NCI-H510A (cell line): ENCODE data around the gene PPEF1.
"Not testable (repeated sequence)": the region's sequence is repeated elsewhere in the genome, so short reads cannot be mapped to it uniquely, and the experiment has no call there.

Experiments
- DNase-seq: peaks from one replicate; lab custom pipeline; 2025; lab: John Stamatoyannopoulos, UW

PPEF1 gene

DNA sequence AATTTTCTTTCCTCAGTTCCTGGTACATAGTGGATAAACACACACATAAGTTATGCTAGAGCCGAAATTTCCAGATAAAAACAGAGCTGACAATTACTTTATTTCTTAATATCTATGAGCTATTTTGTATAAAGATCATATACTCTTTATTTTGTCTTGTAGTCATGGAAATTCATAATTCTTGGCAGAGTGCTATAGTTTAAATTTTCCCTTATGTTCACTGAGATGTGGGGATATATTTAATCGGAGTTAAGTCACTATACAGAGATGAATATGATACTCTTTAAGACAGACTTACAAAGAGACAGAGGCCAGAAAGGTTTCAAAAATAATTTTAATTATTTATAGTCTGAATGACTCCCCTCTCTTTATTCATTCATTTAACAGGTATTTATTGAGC lies 89.7 kb downstream of the PPEF1 start:
- DNase-seq = no peak

GRCh38 chrX:18799911-18800310 lies 92.5 kb downstream of the PPEF1 start:
- DNase-seq = no peak

GRCh38 chrX:18809641-18810040 lies 102.2 kb downstream of the PPEF1 start:
- no peak for DNase-seq

- no peak for DNase-seq
Observed at GRCh38 chrX:18810416-18810815, 103.0 kb downstream of the PPEF1 start.

GRCh38 chrX:18825375-18825774 lies 117.9 kb downstream of the PPEF1 start:
- DNase-seq = no peak

- DNase-seq = no peak
Observed at GRCh38 chrX:18828832-18829404, 121.5 kb downstream of the PPEF1 start.

GRCh38 chrX:18833071-18833731 lies 125.8 kb downstream of the PPEF1 start:
- peak; percentile 5 for DNase-seq

- DNase-seq = not testable (repeated sequence)
Observed at GRCh38 chrX:18847901-18848300, 140.5 kb downstream of the PPEF1 start.

DNA sequence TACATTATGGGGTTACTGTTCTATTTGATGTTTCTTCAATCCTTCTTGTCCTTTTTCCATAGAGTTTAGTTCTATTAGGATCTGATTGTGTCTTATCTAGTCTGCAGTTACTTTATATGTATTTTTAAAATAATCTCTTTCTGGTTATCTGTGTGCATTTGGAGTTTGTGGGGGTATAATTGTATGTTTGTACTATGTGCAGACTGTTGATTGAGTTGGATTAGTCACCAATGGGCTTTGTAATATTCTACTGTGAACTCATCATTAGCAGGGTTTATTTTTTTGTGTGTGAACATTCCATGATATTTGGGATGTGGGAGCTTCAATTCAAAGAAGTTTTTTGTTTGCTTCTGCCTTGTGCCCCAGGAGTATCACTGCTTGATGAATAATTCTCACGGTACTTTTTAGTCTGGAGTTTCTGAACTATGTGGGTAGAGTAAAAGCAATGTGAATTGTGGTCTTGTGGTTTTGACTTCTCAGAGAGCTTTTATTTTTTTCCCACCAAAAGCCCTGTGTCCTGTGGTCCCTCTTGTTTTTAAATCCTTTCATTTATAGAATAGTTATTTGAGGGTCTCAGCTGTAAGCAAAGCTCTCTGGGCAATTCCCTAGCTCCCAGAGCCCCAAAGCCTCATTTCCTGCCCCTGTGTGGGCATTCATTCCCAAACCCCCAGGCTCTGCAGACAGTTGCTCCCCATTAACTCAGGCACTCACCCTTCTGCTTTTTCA lies 148.6 kb downstream of the PPEF1 start:
- DNase-seq = no peak

DNA sequence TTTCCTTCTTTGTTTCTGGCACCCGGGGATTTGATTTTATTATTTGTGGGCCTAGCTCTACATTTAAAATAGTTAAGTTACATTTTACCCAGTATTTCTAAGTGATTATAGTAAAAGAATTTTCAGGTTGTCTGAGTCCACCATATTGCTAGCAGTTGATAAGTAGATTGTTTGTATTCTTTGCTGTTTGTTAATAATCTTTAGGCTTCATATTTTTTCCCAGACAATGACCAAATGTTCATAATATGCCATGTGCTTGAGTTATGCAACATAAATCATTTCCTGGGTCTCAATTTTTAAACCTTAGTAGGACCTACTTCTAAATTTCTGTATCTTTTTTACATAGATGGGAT lies 149.2 kb downstream of the PPEF1 start:
- DNase-seq = no peak

GRCh38 chrX:18861511-18861910 lies 154.1 kb downstream of the PPEF1 start:
- DNase-seq = no peak

DNA sequence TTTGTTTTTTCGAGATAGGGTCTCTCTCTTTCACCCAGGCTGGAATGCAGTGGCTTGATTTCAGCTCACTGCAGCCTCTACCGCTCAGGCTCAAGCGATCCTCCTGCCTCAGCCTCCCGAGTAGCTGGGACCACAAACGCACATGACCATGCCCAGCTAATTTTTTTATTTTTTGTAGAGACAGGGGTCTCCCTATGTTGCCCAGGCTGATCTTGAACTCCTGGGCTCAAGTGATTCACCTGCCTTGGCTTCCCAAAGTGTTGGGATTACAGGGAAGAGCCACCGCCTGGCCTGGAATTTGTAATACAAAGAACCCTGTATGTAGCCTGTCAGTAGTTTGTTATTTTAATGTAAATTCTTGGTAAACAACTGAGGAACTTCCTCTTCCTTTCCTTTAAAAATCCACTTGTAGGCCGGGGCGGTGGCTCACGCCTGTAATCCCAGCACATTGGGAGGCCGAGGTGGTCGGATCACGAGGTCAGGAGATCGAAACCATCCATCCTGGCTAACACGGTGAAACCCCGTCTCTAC lies 157.0 kb downstream of the PPEF1 start:
- no peak for DNase-seq

- DNase-seq = no peak
Observed at GRCh38 chrX:18871161-18871890, 163.9 kb downstream of the PPEF1 start.

- DNase-seq = no peak
Observed at GRCh38 chrX:18871970-18872369, 164.5 kb downstream of the PPEF1 start.

GRCh38 chrX:18872621-18873020 lies 165.2 kb downstream of the PPEF1 start:
- no peak for DNase-seq

GRCh38 chrX:18873189-18873791 lies 165.8 kb downstream of the PPEF1 start:
- no peak for DNase-seq

DNA sequence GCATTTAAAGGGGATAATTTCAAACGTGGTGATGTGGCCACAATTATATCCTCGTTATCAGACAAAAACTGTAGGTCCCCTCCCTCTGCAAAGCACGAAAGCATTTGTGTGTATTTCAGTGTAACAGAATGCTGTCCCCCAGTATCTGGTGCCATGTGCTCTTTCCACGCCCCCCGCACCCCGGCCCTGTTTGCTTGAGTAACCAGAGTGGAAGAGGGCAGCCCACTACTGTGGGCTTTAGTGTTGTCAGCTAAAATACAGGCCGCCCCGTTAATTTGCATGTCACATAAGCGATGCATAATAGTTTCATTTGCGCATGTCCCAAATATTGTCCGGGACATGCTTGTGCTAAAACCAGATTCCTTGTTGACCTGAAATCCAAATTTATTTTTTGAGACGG lies 166.4 kb downstream of the PPEF1 start:
- no peak for DNase-seq

DNA sequence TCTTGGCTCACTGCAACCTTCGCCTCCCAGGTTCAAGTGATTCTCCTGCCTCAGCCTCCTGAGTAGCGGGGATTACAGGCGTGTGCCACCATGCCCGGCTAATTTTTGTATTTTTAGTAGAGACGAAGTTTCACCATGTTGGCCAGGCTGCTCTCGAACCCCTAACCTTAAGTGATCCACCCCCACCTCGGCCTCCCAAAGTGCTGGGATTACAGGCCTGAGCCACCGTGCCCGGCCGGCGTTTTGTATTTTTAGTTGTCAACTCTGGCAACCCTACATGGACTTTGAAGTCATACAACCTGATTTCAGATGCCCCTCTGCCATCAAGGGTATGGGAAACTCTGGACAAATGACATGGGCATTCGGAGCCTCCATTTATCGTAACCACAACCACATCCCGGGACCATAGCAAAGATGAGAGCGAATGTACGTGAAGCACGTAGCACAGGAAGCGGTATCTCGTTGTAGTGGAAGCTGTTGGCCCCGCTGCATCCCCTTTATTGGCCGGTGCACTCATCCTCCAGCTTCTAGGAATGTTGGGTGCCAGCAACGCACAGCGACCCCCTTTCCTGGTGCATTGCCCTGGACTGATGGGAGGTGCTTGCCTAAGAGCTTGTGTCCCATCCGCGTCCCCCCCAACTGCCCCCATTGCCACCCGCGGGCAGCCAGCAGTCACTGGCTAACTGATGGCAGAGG lies 167.3 kb downstream of the PPEF1 start:
- no peak for DNase-seq

- DNase-seq = no peak
Observed at GRCh38 chrX:18875256-18875878, 167.9 kb downstream of the PPEF1 start.

- DNase-seq = no peak
Observed at GRCh38 chrX:18877469-18877868, 170.0 kb downstream of the PPEF1 start.
